Neural crest cell (in vitro differentiated cells): ENCODE measurements around the gene DCHS2. TPM values are rescaled to one million over a fixed set of nuclear protein-coding genes. Genes with fewer than 3 reads are reported as not detected.

Experiments used
- DNase-seq: peaks from one replicate; pipeline ENCODE4 v3.0.0; 2021; ENCODE audit warnings: low read depth, mixed read lengths, low spot score
- H3K27ac Mint-ChIP-seq: one replicate; pipeline ENCODE4 v1.8.0; 2021; ENCODE audit warnings: mild to moderate bottlenecking, mixed read lengths; ENCODE audit not compliant: unreplicated experiment
- H3K27me3 Mint-ChIP-seq: 2 replicates; pipeline ENCODE4 v1.8.0; 2021; ENCODE audit warnings: low read depth, mild to moderate bottlenecking, mixed read lengths
- H3K36me3 Mint-ChIP-seq: 2 replicates; pipeline ENCODE4 v1.8.0; 2021; ENCODE audit warnings: low read depth, mild to moderate bottlenecking, mixed read lengths
- H3K4me1 Mint-ChIP-seq: 2 replicates; pipeline ENCODE4 v1.8.0; 2021; ENCODE audit warnings: mixed read lengths
- H3K4me3 Mint-ChIP-seq: one replicate; pipeline ENCODE4 v1.8.0; 2021; ENCODE audit warnings: mild to moderate bottlenecking, mixed read lengths
- H3K9me3 Mint-ChIP-seq: 2 replicates; pipeline ENCODE4 v1.8.0; 2021; ENCODE audit warnings: mixed read lengths
- CTCF ChIP-seq: fragments of 200-600 bp; sonication (generic); conservative IDR thresholded peaks from 2 replicates; pipeline ENCODE4 v1.5.0; 2021; ENCODE audit warnings: antibody characterized with exemption, mild to moderate bottlenecking
- total RNA-seq: library from RNA; stranded (reverse); gene quantifications from 2 replicates; pipeline ENCODE4 v1.2.1, GENCODE V29; 2021

The DCHS2 gene
- total RNA-seq, 1 donor from 2014 or later: 1.2 TPM

- H3K27me3 Mint-ChIP-seq: peaks cover 7% of the 10 kb centered on the region
- H3K9me3 Mint-ChIP-seq: no peaks in the 10 kb centered on the region
- DNase-seq: no peak
- TF ChIP-seq CTCF: no peak
- H3K27ac Mint-ChIP-seq: no peak overlapping the region
- no peak overlapping the region for H3K4me3 Mint-ChIP-seq
- no peaks in the 10 kb centered on the region for H3K36me3 Mint-ChIP-seq
- H3K4me1 Mint-ChIP-seq: no peaks in the 10 kb centered on the region
Observed at GRCh38 chr4:154476232-154476631, 15.4 kb downstream of the DCHS2 start.

- Mint-ChIP-seq H3K9me3 (no peaks in the 10 kb centered on the region), H3K4me1 (no peaks in the 10 kb centered on the region), H3K27ac (no peak overlapping the region), H3K4me3 (no peak overlapping the region), H3K27me3 (peaks cover 7% of the 10 kb centered on the region), H3K36me3 (no peaks in the 10 kb centered on the region)
- TF ChIP-seq CTCF: no peak
- DNase-seq: no peak
Observed at GRCh38 chr4:154475820-154476219, 15.8 kb downstream of the DCHS2 start.

- H3K27ac Mint-ChIP-seq: no peak overlapping the region
- no peak overlapping the region for H3K4me3 Mint-ChIP-seq
- H3K4me1 Mint-ChIP-seq: no peaks in the 10 kb centered on the region
- H3K27me3 Mint-ChIP-seq: peaks cover 10% of the 10 kb centered on the region
- TF ChIP-seq CTCF: no peak
- H3K36me3 Mint-ChIP-seq: no peaks in the 10 kb centered on the region
- H3K9me3 Mint-ChIP-seq: no peaks in the 10 kb centered on the region
- no peak for DNase-seq
Observed at GRCh38 chr4:154473497-154473896, 18.1 kb downstream of the DCHS2 start.

- no peaks in the 10 kb centered on the region for H3K4me1 Mint-ChIP-seq
- no peaks in the 10 kb centered on the region for H3K9me3 Mint-ChIP-seq
- no peaks in the 10 kb centered on the region for H3K36me3 Mint-ChIP-seq
- peaks cover 7% of the 10 kb centered on the region for H3K27me3 Mint-ChIP-seq
- H3K4me3 Mint-ChIP-seq: no peak overlapping the region
- no peak for TF ChIP-seq CTCF
- H3K27ac Mint-ChIP-seq: no peak overlapping the region
- DNase-seq: no peak
Observed at GRCh38 chr4:154472858-154473257, 18.7 kb downstream of the DCHS2 start.

GRCh38 chr4:154471526-154472331 is 19.9 kb downstream of the DCHS2 start:
- Mint-ChIP-seq H3K36me3 (no peaks in the 10 kb centered on the region), H3K27ac (no peak overlapping the region), H3K9me3 (no peaks in the 10 kb centered on the region), H3K4me3 (no peak overlapping the region), H3K27me3 (peaks cover 3% of the 10 kb centered on the region), H3K4me1 (no peaks in the 10 kb centered on the region)
- no peak for TF ChIP-seq CTCF
- no peak for DNase-seq
